Skeletal muscle cell (primary cell): ENCODE data around the gene TMED6.
A peak's percentile ranks its signal among the peaks of the same experiment; 100 is the strongest.

Experiments
- DNase-seq: peaks from one replicate; pipeline ENCODE4 v3.0.0-alpha.2; 2010; ENCODE audit warnings: low read depth
- H3K4me3 ChIP-seq: 2 replicates; pipeline ENCODE4 v1.5.1; 2011; ENCODE audit warnings: low read depth, mild to moderate bottlenecking, control low read depth, low read length, moderate library complexity

TMED6 gene

DNA sequence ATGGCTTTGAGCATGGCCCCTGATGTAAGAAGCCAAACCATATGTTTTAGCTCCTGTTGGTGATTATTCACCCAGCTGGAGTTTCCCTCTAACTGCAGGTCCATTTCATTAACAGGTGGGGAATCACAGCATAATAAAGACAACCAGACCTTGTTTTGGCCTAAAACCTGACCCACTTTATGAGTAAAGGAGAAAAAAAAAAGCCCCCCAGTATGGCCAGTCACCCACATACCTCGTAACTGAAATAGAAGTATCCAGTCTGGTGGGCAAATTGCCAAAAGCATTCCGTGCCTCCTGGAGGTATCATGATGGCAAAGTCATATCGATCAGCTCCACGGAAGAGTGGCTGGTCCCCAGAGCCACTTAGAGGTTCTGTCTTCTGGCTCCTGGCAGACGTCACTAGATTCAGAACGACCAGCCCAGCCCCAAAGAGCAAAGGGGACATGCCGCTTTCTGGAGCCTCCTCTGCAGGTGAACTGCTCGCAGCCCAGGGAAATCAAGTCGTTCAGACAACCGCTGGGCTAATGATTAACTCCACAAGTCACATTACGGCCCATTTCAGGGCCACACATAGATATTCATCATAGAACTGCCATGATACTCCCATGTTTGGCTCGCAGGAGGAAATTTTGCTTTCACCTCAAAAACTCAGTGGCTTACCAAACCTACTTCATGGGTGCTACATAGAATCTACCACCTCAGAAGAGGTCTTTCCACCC, at the start of gene TMED6:
Gene TMED6, minus strand, starts transcription at position 478 of the 719 bp plus-strand sequence. Its CDS starts 33 bp downstream, at position 445.
- DNase-seq, result no peak
- H3K4me3 ChIP-seq, result no peak within 1 kb of the TSS

DNA sequence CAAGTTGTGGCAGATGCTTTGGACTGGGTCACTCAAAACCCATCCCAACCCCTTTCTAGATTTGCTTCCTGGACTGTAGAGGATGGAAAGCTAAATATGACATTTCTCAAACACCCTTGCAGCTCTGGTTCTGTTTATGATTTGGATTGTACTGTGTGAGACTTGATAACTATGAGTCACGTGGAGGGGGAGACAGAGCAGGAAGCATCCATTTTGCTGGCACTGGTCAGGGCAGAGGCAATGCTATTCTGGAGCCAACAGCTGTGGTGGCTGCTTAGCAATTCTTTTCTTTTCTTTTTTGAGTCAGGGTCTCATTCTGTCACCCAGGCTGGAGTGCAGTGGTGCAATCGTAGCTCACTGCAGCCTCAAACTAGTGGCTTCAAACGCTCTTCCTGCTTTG, 47.8 kb upstream of the TMED6 start:
- DNase-seq, result no peak
- no peak overlapping the region for H3K4me3 ChIP-seq

DNA sequence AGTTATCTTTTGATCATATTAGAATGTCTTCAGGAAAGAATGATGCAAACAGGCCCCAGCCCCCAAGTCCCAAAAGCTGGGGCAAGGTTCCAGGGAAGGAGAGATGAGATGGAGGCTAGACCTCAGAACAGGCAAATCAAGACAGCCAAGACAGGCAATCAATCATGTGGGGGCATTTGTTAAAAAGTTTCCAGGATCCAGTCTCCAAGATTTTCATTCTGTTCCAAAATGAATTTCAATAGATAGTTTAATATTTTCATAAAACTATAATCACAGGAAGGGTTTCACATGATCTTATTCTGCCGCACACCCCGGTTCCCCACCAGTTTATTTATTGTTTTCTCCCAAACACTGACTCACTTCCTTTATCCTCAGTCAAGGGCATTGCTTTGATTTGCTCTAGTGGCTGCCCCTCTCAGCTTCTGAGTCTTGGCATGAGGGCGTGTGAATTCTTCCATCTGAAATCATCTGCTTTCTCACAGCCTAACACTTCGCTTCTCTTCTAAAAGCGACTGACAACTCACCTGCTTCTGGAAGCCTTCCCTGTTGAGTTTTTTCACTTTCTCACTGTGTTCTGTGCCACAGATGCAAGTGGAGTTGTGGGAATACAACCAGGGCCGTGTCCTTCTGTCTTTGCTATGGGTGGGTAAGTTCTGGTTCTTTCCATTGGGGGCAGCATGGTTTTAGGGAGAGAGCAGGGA, 46.4 kb upstream of the TMED6 start:
- no peak for DNase-seq
- no peak overlapping the region for H3K4me3 ChIP-seq

DNA sequence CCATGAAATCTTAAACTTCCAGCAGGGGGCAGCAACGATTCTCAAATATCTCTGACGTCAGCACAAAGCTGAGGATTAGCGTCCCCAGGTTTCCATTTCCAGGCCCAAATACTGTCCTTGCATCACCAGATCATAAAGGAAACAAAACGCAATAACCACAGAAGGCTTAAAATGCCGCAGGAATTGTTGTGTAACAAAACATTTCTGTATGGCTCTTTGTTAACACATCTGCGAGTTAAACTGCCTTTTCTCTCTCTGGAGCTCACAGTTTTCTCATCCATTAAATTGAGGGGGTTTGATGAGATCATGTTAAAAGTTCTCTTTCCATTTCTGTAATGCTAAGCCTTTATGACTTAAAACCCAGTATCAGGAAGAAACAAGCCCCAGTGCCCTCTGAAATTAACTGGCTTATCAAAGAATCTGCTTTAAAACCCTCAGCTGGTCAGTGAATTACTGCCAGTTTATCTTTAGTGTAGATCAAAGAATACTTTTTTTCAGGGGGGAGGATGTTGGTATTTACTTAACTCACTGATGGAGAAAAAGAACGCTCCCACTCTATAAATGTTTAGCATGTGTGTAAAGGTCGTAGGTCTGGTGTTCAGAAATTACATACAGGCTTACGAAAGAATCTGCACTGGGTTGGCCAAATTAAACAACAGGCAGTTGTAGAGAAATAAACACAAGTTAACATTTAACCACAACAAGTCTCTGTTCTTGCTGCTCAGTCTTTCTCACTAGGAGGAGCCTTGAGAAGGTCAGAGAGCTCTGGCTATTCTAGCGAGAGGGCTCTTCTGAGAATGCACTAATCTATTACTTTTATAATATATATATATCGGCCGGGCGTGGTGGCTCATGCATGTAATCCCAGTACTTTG, 44.8 kb upstream of the TMED6 start:
- no peak overlapping the region for H3K4me3 ChIP-seq
- peak; percentile 87 for DNase-seq

DNA sequence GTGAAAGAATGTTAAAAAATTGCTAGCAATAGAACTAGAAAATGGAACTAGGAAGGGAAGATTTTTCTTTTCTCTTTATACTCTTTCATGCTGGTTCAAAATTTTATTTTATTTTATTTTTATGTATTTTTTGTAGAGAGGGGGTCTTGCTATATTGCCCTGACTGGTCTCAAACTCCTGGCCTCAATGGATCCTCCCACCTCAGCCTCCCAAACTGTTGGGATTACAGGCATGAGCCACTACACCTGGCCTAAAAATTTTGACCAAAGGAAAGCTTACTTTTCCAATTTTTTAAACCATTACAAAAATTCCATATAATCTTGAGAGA, 44.2 kb upstream of the TMED6 start:
- H3K4me3 ChIP-seq, result no peak overlapping the region
- no peak for DNase-seq

DNA sequence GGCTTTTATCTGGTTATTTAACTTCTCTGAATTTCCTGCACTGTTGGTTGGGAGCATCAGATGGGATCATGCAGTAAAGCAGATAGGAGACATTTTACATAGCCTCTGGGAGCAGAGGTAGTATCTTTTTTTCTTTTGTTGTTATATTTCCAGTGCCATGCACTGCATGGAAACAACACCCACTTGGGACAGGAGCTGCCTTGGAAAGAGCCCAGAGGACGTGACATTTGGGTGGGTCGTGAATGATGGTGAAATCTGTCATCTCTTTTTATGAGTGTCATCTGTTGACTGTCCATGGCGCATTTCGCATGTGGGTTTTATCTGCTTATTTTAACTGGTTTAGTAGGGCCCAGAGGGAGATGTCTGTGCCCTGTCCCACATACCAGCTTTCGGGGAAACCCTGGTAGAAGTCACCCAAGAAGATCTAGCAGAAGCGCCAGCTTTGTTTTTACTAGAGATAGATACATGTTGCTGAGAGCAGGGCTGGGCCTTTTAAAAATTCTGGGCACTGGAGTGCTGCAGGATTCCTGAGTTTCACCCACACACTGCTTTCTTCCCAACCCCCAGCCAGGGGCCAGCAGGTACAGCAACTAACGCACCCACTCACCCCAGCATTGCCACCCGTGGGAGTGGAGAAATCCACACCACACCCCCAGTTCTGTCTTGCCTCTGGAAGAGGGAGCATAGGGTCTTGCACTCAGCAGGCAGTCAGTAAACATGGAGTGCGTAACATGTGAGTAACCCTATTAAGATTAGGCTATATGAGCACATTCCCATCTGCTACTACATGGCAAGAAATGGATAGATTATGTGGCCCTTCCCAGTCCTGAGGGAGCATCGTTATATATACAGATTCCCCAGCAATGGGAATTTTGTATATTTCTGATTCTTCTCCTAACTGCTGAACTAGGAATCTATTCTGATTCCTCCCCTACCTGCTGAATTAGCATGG, 42.6 kb upstream of the TMED6 start:
- H3K4me3 ChIP-seq, result no peak overlapping the region
- no peak for DNase-seq

GRCh38 chr16:69386596-69386995, 35.0 kb upstream of the TMED6 start:
- no peak for DNase-seq
- no peak overlapping the region for H3K4me3 ChIP-seq

GRCh38 chr16:69384974-69385373, 33.4 kb upstream of the TMED6 start:
- H3K4me3 ChIP-seq, result peak overlapping the region; percentile 75
- no peak for DNase-seq

DNA sequence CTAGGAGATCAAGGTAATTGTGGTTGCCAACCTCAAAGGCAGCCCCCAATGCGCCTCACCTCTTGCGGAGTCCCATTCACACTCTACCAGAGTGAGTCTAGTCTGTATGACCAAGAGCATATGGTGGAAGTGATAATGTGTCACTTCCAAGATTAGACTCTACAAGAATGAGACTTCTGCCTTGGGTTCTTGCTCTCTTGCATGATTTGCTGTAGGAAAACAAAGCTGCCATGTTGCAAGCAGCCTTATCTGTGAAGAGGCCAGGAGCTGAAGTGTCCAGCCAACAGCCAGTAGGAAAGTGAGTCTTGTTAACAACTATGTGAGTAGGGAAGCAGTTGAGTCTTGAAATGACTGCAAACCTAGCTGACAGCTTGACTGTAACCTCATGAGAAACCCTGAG, 30.8 kb upstream of the TMED6 start:
- H3K4me3 ChIP-seq, result no peak overlapping the region
- no peak for DNase-seq

- DNase-seq, result no peak
Measured at GRCh38 chr16:69381231-69381630, 29.6 kb upstream of the TMED6 start.

GRCh38 chr16:69378760-69379159, 27.2 kb upstream of the TMED6 start:
- H3K4me3 ChIP-seq, result no peak overlapping the region

More at GRCh38 chr16:69381231-69381630, 29.6 kb upstream of the TMED6 start:
- H3K4me3 ChIP-seq, result no peak overlapping the region

GRCh38 chr16:69378036-69378435, 26.4 kb upstream of the TMED6 start:
- no peak overlapping the region for H3K4me3 ChIP-seq
- DNase-seq, result no peak

More at GRCh38 chr16:69378760-69379159, 27.2 kb upstream of the TMED6 start:
- no peak for DNase-seq

- no peak overlapping the region for H3K4me3 ChIP-seq
- DNase-seq, result no peak
Measured at GRCh38 chr16:69376393-69377059, 24.9 kb upstream of the TMED6 start.

GRCh38 chr16:69373019-69373418, 21.4 kb upstream of the TMED6 start:
- no peak for DNase-seq
- no peak overlapping the region for H3K4me3 ChIP-seq

DNA sequence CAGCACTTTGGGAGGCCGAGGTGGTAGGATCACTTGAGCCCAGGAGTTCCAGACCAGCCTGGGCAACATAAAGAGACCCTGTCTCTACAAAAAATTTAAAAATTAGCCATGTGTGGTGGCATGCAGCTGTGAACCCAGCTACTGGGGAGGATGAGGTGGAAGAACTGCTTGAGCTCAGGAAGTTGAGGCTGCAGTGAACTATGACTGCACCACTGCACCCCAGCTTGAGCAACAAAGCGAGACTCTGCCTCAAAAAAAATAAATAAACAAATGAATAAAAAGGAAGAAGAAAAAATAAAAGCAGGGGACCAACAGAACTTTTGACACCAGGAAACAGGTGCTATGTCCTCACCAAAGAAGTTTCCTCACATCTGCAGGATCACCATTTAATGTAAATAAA, 20.0 kb upstream of the TMED6 start:
- no peak for DNase-seq
- H3K4me3 ChIP-seq, result no peak overlapping the region

GRCh38 chr16:69368866-69369265, 17.3 kb upstream of the TMED6 start:
- DNase-seq, result no peak
- H3K4me3 ChIP-seq, result no peak overlapping the region

DNA sequence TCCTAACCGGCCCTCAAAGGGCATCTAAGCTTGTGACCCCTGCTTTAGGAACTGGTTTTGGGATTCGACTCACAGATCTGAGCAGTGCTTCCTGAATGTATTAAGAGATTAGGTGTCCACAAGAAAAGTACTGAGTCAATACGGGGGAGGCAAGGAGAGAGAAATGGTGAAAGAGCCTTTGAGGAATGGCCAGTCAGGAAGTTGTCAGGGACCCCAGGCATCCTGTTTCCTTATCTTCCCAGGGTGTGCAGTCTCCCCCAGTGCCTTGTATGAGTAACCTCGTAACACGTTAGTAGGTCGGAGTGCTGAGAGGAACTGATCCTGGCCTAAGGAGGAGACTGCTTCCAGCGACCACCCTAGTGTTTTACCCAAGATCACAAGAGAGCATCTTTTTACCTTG, 16.4 kb upstream of the TMED6 start:
- DNase-seq, result no peak
- H3K4me3 ChIP-seq, result no peak overlapping the region

DNA sequence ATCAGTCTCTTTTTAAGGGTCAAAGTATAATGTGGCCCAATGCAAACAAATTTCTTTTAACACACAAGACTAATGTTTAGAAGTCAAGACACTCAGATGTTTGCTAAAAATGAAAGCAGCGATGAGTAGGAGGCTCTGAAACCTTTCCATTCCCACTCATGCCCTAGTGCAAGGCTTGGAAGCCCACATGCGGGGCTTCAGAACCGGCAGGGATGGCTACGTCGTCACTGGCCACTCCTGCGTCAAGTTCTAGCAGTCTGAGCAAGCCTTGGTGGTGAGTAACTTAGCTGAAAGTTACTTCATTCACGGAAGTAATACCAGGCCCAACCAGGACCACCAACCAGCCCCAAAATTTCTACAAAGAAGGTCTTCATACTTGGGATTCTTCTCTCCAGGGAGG, 14.8 kb upstream of the TMED6 start:
- no peak overlapping the region for H3K4me3 ChIP-seq
- no peak for DNase-seq

DNA sequence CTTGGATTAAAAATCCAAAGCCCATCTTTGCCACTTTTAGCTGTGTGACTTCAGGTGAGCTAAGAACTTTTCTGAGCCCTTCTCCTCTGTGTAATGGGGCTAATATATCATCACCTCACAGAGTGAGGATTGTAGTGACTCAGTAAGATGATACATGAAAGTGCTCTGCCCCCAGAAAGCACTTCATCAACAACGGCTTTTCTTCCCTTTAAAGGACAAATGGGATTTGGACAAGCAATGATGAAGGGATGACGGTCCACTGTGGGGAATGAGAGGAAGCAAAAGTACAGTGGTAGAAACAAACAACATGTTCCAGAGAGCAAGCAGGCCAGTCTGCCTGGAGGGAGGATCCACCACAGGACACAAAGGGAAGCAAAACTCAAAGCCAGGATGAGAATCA, 14.3 kb upstream of the TMED6 start:
- DNase-seq, result no peak
- H3K4me3 ChIP-seq, result no peak overlapping the region
